GM18505 (cell line): ENCODE data around the gene MYL6.
"Not testable (repeated sequence)": the region's sequence is repeated elsewhere in the genome, so short reads cannot be mapped to it uniquely, and the experiment has no call there.

Experiments
- ATAC-seq: cut with Tn5 transposase; IDR thresholded peaks from one replicate; pipeline ENCODE4 v1.9.1; 2021; ENCODE audit not compliant: unreplicated experiment
- POLR2A ChIP-seq: IDR thresholded peaks from 4 replicates; pipeline ENCODE4 v1.6.1; 2011; ENCODE audit warnings: borderline replicate concordance; ENCODE audit not compliant: insufficient read depth, insufficient read length; ENCODE audit errors: extremely low read depth

MYL6 gene

GRCh38 chr12:56172839-56173238 is 14.7 kb downstream of the MYL6 start:
- no peak for ATAC-seq
- TF ChIP-seq POLR2A = no peak

GRCh38 chr12:56178347-56178746 is 20.2 kb downstream of the MYL6 start:
- TF ChIP-seq POLR2A = no peak

DNA sequence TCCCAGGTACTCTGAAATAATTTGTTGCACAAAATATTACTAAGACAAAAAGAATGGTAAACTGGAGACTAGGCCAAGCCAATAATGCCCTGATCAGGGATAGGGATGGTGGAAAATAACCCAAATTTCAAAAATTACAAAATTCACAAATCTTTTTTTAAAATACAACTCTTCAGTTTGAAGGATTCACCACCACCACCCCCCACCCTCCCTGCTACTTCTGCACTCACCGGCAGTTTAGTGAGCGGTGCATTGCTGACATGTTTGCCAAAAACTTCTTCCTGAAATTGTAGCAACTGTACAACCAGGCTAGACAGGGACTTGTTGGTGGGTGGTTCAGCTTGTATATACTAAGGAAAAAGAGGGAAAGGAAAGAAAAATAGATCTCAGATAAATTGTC is 28.8 kb downstream of the MYL6 start:
- no peak for ATAC-seq
- TF ChIP-seq POLR2A = no peak

More at GRCh38 chr12:56178347-56178746, 20.2 kb downstream of the MYL6 start:
- ATAC-seq = no peak

GRCh38 chr12:56188131-56188777 is 30.1 kb downstream of the MYL6 start:
- TF ChIP-seq POLR2A = no peak
- no peak for ATAC-seq

DNA sequence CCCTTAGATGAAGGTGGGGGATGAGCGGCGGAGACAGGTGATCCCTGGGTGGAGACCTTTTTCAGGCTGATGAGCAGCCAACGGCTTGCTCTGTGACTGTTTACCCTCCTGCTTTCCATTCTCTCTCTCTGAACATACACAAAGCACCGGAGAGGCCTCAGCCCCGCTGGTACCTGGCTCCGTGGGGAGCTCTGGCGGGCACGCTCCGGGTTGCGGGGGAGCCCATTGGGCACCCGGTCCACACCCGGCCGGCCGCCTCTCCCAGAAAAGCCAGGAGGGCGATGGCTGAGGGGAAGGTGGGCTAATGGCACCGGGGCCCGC is 30.6 kb downstream of the MYL6 start:
- no peak for TF ChIP-seq POLR2A
- ATAC-seq = no peak

GRCh38 chr12:56189099-56189917 is 31.1 kb downstream of the MYL6 start, which contains the start of gene SMARCC2:
Gene SMARCC2 (minus strand): TSS chr12:56189483. CDS start chr12:56189461, 22 bp downstream.
- peak; percentile 56 for TF ChIP-seq POLR2A
- ATAC-seq = peak; percentile 69

GRCh38 chr12:56189918-56190694 is 31.9 kb downstream of the MYL6 start:
- peak; percentile 38 for ATAC-seq
- peak; percentile 37 for TF ChIP-seq POLR2A

DNA sequence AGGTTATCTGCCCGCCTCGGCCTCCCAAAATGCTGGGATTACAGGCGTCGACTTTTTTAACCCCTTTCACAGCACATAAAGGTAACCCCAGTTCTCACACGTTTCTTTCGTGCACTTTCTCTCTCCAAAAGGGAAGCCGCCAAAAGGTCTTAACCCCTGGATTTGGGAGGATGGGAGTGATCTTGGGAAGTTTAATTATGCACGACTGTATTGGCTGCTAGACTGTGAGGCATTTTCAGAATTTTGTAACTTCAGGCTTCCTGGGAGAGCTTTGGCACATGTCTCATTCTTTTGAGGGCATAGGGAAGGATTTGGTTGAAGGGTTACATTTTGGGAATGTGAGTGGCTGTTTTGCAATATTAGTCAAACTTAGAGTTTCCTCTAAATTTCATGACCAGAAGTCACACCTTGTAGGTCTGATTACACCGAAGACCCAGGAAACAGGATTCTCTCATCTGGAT is 32.6 kb downstream of the MYL6 start:
- no peak for ATAC-seq
- no peak for TF ChIP-seq POLR2A

DNA sequence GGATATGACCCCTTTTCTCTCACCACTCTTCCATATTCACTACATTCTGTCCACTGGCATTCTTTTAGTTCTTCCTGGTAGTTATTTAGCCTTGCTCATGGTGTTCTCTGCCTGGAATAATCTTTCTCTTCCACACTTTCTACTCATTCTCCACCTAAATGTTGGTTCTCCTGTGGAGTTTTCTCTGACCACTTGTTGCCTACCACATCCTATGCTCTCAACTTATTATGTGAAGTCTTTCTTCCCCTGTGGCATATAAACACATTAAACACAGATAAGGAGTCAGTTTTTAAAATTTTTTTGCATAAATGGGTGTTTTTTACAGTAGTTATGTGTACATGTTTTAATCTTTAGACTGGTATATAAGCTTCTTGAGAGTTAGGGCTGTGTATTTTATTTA is 34.4 kb downstream of the MYL6 start:
- no peak for TF ChIP-seq POLR2A

DNA sequence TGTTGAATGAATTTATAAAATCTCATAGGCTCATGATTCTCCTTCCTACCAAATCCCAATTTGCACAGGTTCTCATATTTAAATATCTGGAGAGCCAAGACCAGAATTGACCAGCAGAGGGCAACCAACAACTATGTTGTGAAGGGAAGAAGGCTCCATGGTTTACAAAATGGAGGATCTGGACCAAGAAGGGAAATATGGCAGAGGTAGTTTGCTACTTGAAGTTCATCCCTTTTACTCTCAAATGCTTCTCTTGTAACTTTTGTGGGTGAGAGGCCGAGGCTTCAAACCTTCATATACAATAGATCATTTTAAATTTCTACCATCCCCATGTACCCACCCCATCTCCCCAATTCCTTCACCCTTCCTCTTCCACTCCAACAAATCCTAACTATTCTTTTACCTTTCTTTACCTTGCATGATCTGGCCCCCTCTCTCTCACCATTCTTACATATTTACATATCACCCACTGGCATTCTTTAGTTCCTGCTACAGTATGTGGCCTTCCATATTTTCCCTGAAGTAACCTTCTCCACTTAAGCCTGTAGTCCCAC is 34.9 kb downstream of the MYL6 start:
- peak; percentile 23 for TF ChIP-seq POLR2A
- no peak for ATAC-seq

More for the DNA sequence above, 34.4 kb downstream of the MYL6 start:
- no peak for ATAC-seq

DNA sequence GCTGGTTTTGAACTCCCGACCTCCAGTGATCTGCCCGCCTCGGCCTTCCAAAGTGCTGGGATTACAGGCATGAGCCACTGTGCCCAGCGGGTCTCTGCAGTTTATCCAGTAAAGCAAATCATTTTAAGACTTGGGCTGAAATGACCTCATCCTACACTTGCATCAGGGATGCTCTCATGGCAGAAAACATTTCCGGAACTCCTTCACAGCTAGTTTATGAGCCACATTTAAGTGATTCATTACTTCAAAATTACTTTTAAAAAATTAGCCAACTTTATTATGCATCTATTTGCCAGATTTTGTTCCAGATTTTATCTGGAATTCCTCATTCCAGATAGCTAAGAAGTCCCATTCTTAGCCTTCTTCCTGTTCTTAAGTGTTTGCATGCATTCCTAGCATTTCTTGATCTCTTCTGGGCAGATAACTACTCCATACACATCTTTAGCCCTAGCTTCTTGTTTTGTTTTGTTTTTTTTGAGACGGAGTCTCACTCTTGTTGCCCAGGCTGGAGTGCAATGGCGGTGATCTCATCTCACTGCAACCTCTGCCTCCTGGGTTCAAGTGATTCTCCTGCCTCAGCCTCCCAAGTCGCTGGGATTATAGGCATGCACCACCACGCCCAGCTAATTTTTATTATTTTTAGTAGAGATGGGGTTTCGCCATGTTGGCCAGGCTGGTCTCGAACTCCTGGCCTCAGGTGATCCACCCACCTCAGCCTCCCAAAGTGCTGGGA is 38.8 kb downstream of the MYL6 start:
- not testable (repeated sequence) for ATAC-seq

- TF ChIP-seq POLR2A = no peak
Measured at GRCh38 chr12:56197921-56198635, 39.9 kb downstream of the MYL6 start.

More at GRCh38 chr12:56197921-56198635, 39.9 kb downstream of the MYL6 start:
- no peak for ATAC-seq
